IMR-90 (cell line): ENCODE data around the gene C16orf92. TPM values are rescaled to one million over a fixed set of nuclear protein-coding genes. Genes with fewer than 3 reads are reported as not detected.
A peak's percentile ranks its signal among the peaks of the same experiment; 100 is the strongest.

ENCODE experiments used
- ATAC-seq: fragments of 200-7000 bp; cut with Tn5 transposase; 2 replicates; pipeline ENCODE4 v1.9.1; 2020; ENCODE audit warnings: low read depth, mild to moderate bottlenecking, moderate library complexity
- BruUV-seq: library from RNA; stranded (reverse); fragments of 400-500 nt; replicated peaks from 2 replicates; lab custom pipeline; 2021; lab: Mats Ljungman, UMichigan
- CTCF ChIA-PET: fragments of 300-600 bp; formaldehyde crosslinking; extraction: SDS; loops from one replicate; lab custom pipeline; 2021; ENCODE audit warnings: antibody characterized with exemption; lab: Yijun Ruan, JAX
- POLR2A ChIA-PET: fragments of 300-600 bp; sonication (Branson Sonifier 250); formaldehyde crosslinking; loops from one replicate; lab custom pipeline; 2022; ENCODE audit warnings: antibody characterized with exemption; ENCODE audit not compliant: unreplicated experiment; lab: Charles Lee
- DNase-seq: peaks from one replicate; pipeline ENCODE4 v3.0.0; 2013
- H2AFZ ChIP-seq: replicated peaks from 2 replicates; pipeline ENCODE3; 2013; ENCODE audit warnings: low read length, mild to moderate bottlenecking; ENCODE audit not compliant: poor library complexity
- H2AK5ac ChIP-seq: 2 replicates; pipeline ENCODE4 v1.6.1; 2013; ENCODE audit warnings: low read depth, low read length, inconsistent platforms
- H2AK9ac ChIP-seq: replicated peaks from 2 replicates; pipeline ENCODE3; 2013; ENCODE audit warnings: mild to moderate bottlenecking, low read depth, low read length, moderate library complexity; ENCODE audit not compliant: poor library complexity
- H2BK120ac ChIP-seq: 2 replicates; pipeline ENCODE4 v1.6.1; 2013; ENCODE audit warnings: low read depth, low read length, inconsistent platforms
- H2BK15ac ChIP-seq: 3 replicates; pipeline ENCODE4 v1.6.1; 2013; ENCODE audit warnings: low read depth, low read length, inconsistent platforms
- H2BK20ac ChIP-seq: 2 replicates; pipeline ENCODE4 v1.6.1; 2013; ENCODE audit warnings: low read depth, mild to moderate bottlenecking, inconsistent platforms, low read length, moderate library complexity
- H2BK5ac ChIP-seq: 2 replicates; pipeline ENCODE4 v1.6.1; 2013; ENCODE audit warnings: mild to moderate bottlenecking, low read depth, low read length, inconsistent platforms; ENCODE audit not compliant: poor library complexity, severe bottlenecking
- H3K14ac ChIP-seq: replicated peaks from 2 replicates; pipeline ENCODE4 v1.6.1; 2013; ENCODE audit warnings: low read depth, low read length, inconsistent platforms
- H3K18ac ChIP-seq: 2 replicates; pipeline ENCODE4 v1.6.1; 2013; ENCODE audit warnings: low read depth, low read length, control low read depth
- H3K23ac ChIP-seq: 2 replicates; pipeline ENCODE4 v1.6.1; 2013; ENCODE audit warnings: low read depth, low read length, inconsistent platforms
- H3K27ac ChIP-seq: 2 replicates; pipeline ENCODE4 v1.5.1; 2013; ENCODE audit warnings: mild to moderate bottlenecking, control low read depth, low read length; ENCODE audit not compliant: insufficient read depth
- H3K27me3 ChIP-seq: 2 replicates; pipeline ENCODE4 v1.6.1; 2013; ENCODE audit warnings: low read length; ENCODE audit not compliant: control insufficient read depth, insufficient read depth
- H3K36me3 ChIP-seq: 2 replicates; pipeline ENCODE4 v1.6.1; 2013; ENCODE audit warnings: low read length, mixed read lengths; ENCODE audit not compliant: control insufficient read depth, insufficient read depth
- H3K4ac ChIP-seq: 2 replicates; pipeline ENCODE4 v1.6.1; 2013; ENCODE audit warnings: low read depth, low read length, inconsistent platforms
- H3K4me1 ChIP-seq: 2 replicates; pipeline ENCODE4 v1.6.1; 2013; ENCODE audit warnings: low read length, mixed read lengths; ENCODE audit not compliant: control insufficient read depth, insufficient read depth
- H3K4me2 ChIP-seq: 2 replicates; pipeline ENCODE4 v1.6.1; 2013; ENCODE audit warnings: low read depth, mild to moderate bottlenecking, control low read depth, low read length, moderate library complexity
- H3K4me3 ChIP-seq: 2 replicates; pipeline ENCODE4 v1.5.1; 2013; ENCODE audit warnings: low read depth, mild to moderate bottlenecking, control low read depth, low read length, moderate library complexity; ENCODE audit not compliant: insufficient read depth
- H3K56ac ChIP-seq: 2 replicates; pipeline ENCODE4 v1.6.1; 2013; ENCODE audit warnings: low read length, inconsistent platforms; ENCODE audit not compliant: insufficient read depth; ENCODE audit errors: extremely low read depth
- H3K79me1 ChIP-seq, 2 experiments: 2 replicates each; pipeline ENCODE4 v1.6.1; 2013; ENCODE audit warnings: low read length in 2 of 2, inconsistent platforms in 1 of 2, low read depth in 1 of 2
- H3K9ac ChIP-seq: 2 replicates; pipeline ENCODE4 v1.6.1; 2013; ENCODE audit warnings: low read depth, low read length, control low read depth
- H3K9me1 ChIP-seq: 2 replicates; pipeline ENCODE4 v1.6.1; 2013; ENCODE audit warnings: low read length, inconsistent platforms; ENCODE audit not compliant: insufficient read depth
- H3K9me3 ChIP-seq: 2 replicates; pipeline ENCODE4 v1.6.1; 2013; ENCODE audit warnings: low read length; ENCODE audit not compliant: control insufficient read depth, insufficient read depth
- H4K20me1 ChIP-seq: 2 replicates; pipeline ENCODE4 v1.6.1; 2013; ENCODE audit warnings: low read length, inconsistent platforms; ENCODE audit not compliant: insufficient read depth
- H4K5ac ChIP-seq: 2 replicates; pipeline ENCODE4 v1.6.1; 2013; ENCODE audit warnings: mild to moderate bottlenecking, low read depth, low read length, control low read depth
- H4K8ac ChIP-seq, 2 experiments: 2 replicates each; pipeline ENCODE4 v1.6.1; 2013; ENCODE audit warnings: low read depth in 2 of 2, low read length in 2 of 2, control low read depth in 1 of 2, inconsistent platforms in 1 of 2
- H4K91ac ChIP-seq: 2 replicates; pipeline ENCODE4 v1.6.1; 2013; ENCODE audit warnings: low read depth, low read length, inconsistent platforms; ENCODE audit not compliant: insufficient read depth
- BHLHE40 ChIP-seq: fragments of 150-350 bp; IDR thresholded peaks from 2 replicates; pipeline ENCODE4 v1.6.1; 2016; ENCODE audit warnings: mild to moderate bottlenecking, low read depth, low read length
- CEBPB ChIP-seq: IDR thresholded peaks from 2 replicates; pipeline ENCODE4 v1.6.1; 2012; ENCODE audit warnings: low read depth, low read length, improper control_type of control experiment
- FOS ChIP-seq: fragments of 150-350 bp; IDR thresholded peaks from 2 replicates; pipeline ENCODE4 v1.6.1; 2016; ENCODE audit warnings: low read depth, low read length
- NFE2L2 ChIP-seq: fragments of 150-350 bp; IDR thresholded peaks from 2 replicates; pipeline ENCODE4 v1.6.1; 2016; ENCODE audit warnings: low read depth, mild to moderate bottlenecking, low read length
- RAD21 ChIP-seq: IDR thresholded peaks from 2 replicates; pipeline ENCODE4 v1.6.1; 2012; ENCODE audit warnings: low read length, improper control_type of control experiment
- RCOR1 ChIP-seq: IDR thresholded peaks from 2 replicates; pipeline ENCODE4 v1.6.1; 2012; ENCODE audit warnings: mild to moderate bottlenecking, low read length, improper control_type of control experiment; ENCODE audit not compliant: insufficient replicate concordance
- WGBS, 2 experiments: methylation state at CpG; one replicate each; pipeline versions ENCODE4 v1.1.5 to v1.1.7; 2013; ENCODE audit warnings: missing lambda C conversion rate in 2 of 2; ENCODE audit not compliant: insufficient read length in 1 of 2; ENCODE audit errors: extremely low coverage in 2 of 2; 5-methylcytosine and 5-hydroxymethylcytosine counted together
- dilution Hi-C: fragments of 300-500 bp; cut with HindIII; formaldehyde crosslinking; loops from one replicate; pipeline ENCODE4 v1.14.3; 2018; ENCODE audit warnings: low sequenced_read_pairs; ENCODE audit not compliant: unreplicated experiment
- in situ Hi-C: fragments of 300-500 bp; cut with MboI; formaldehyde crosslinking; loops from 3 replicates; pipeline ENCODE4 v1.14.3; 2019; ENCODE audit warnings: low sequenced_read_pairs, inconsistent platforms, mixed read lengths
- intact Hi-C: fragments of 100-400 bp; cut with micrococcal nuclease; formaldehyde crosslinking; loops from 2 replicates; pipeline ENCODE4 v1.10.0; 2022
- polyA plus RNA-seq, 3 experiments: library from polyadenylated mRNA; depleted of rRNA; stranded (reverse); fragments of >200 nt; gene quantifications; 2 replicates each; pipeline ENCODE4 v1.2.3, GENCODE V29; 2012; ENCODE audit warnings: low replicate concordance in 1 of 3
- total RNA-seq: library from RNA; depleted of rRNA; stranded (reverse); fragments of >200 nt; gene quantifications from 2 replicates; pipeline ENCODE4 v1.2.3, GENCODE V29; 2012
- TF ChIP-seq, protein P1 (sequence below): conservative IDR thresholded peaks from 2 replicates; pipeline ENCODE4 v1.5.1; 2012; ENCODE audit warnings: mild to moderate bottlenecking, low read depth, low read length, improper control_type of control experiment

C16orf92 gene
- total and polyA plus RNA-seq, 2 of the 4 experiments (the other 2 are of a cell fraction), result not detected

DNA sequence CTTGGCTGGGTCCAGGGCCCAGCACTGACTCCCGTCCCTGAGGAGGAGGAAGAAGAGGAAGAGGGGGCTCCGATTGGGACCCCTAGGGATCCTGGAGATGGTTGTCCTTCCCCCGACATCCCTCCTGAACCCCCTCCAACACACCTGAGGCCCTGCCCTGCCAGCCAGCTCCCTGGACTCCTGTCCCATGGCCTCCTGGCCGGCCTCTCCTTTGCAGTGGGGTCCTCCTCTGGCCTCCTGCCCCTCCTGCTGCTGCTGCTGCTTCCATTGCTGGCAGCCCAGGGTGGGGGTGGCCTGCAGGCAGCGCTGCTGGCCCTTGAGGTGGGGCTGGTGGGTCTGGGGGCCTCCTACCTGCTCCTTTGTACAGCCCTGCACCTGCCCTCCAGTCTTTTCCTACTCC is 36.1 kb upstream of the C16orf92 start:
- BruUV-seq, result no TSS peak
- Histone ChIP-seq H4K8ac (no peak overlapping the region), H2AK5ac (no peak overlapping the region), H3K9ac (no peak overlapping the region), H2AFZ (peak overlapping the region; percentile 33), H3K27me3 (no peaks in the 10 kb centered on the region), H3K4me1 (no peaks in the 10 kb centered on the region), H3K4me3 (no peak overlapping the region), H3K14ac (no peak overlapping the region), H3K27ac (no peak overlapping the region), H2BK20ac (no peak overlapping the region), H3K4me2 (no peak overlapping the region), H4K5ac (no peak overlapping the region), H3K56ac (no peak overlapping the region), H4K20me1 (no peaks in the 10 kb centered on the region; the same call in 1 of the 2 replicates), H3K4ac (no peak overlapping the region), H3K79me1 (peaks cover 0 to 9% of the 10 kb centered on the region in 2 experiments; a peak in 1 of 4 replicates), H2BK120ac (no peak overlapping the region), H2BK15ac (no peak overlapping the region), H3K18ac (no peak overlapping the region), H2BK5ac (no peak overlapping the region), H3K9me1 (no peaks in the 10 kb centered on the region), H2AK9ac (no peak overlapping the region), H3K9me3 (no peaks in the 10 kb centered on the region), H3K36me3 (peaks cover 76% of the 10 kb centered on the region), H4K91ac (no peak overlapping the region), H3K23ac (no peak overlapping the region)
- TF ChIP-seq NFE2L2 (no peak), FOS (no peak), RAD21 (no peak), CEBPB (no peak), BHLHE40 (no peak), RCOR1 (no peak)
- TF ChIP-seq, protein P1, sequence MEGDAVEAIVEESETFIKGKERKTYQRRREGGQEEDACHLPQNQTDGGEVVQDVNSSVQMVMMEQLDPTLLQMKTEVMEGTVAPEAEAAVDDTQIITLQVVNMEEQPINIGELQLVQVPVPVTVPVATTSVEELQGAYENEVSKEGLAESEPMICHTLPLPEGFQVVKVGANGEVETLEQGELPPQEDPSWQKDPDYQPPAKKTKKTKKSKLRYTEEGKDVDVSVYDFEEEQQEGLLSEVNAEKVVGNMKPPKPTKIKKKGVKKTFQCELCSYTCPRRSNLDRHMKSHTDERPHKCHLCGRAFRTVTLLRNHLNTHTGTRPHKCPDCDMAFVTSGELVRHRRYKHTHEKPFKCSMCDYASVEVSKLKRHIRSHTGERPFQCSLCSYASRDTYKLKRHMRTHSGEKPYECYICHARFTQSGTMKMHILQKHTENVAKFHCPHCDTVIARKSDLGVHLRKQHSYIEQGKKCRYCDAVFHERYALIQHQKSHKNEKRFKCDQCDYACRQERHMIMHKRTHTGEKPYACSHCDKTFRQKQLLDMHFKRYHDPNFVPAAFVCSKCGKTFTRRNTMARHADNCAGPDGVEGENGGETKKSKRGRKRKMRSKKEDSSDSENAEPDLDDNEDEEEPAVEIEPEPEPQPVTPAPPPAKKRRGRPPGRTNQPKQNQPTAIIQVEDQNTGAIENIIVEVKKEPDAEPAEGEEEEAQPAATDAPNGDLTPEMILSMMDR, result no peak
- dilution Hi-C loops (no loop called here), in situ Hi-C loops (no loop called here), intact Hi-C loops (no loop called here)
- ChIA-PET CTCF (no interaction called here), POLR2A (no interaction called here)
- ATAC-seq (no peak), DNase-seq (no peak)
- WGBS, 2 experiments, result no CpG with 5 or more reads among the region's 5 CpGs
